GM19239 (cell line): Measurements from ENCODE around the gene MAML3.

Experiments
- DNase-seq: peaks from one replicate; pipeline ENCODE4 v3.0.0; 2011; ENCODE audit warnings: low spot score; ENCODE audit not compliant: insufficient read length
- FAIRE-seq: peaks from 2 replicates; lab custom pipeline; 2011; peaks lifted over from hg19 to GRCh38; lab: Jason Lieb, UNC

MAML3 gene

GRCh38 chr4:139783741-139784484 is 370.1 kb downstream of the MAML3 start:
- DNase-seq (no peak), FAIRE-seq (no peak)

GRCh38 chr4:139782926-139783522 is 371.0 kb downstream of the MAML3 start:
- no peak for FAIRE-seq

GRCh38 chr4:139781066-139781465 is 372.9 kb downstream of the MAML3 start:
- FAIRE-seq: no peak
- DNase-seq: no peak

More at GRCh38 chr4:139782926-139783522, 371.0 kb downstream of the MAML3 start:
- DNase-seq: no peak

- no peak for DNase-seq
- FAIRE-seq: no peak
These were observed 374.3 kb downstream of the MAML3 start for GRCh38 chr4:139779691-139780090.

GRCh38 chr4:139777757-139778156 is 376.2 kb downstream of the MAML3 start:
- DNase-seq (no peak), FAIRE-seq (no peak)

- no peak for DNase-seq
- FAIRE-seq: no peak
These were observed 377.7 kb downstream of the MAML3 start for GRCh38 chr4:139776235-139776634.

- FAIRE-seq: no peak
- DNase-seq: no peak
These were observed 379.1 kb downstream of the MAML3 start for GRCh38 chr4:139774759-139775487.

- DNase-seq (no peak), FAIRE-seq (no peak)
These were observed 380.2 kb downstream of the MAML3 start for GRCh38 chr4:139773560-139774318.

- no peak for FAIRE-seq
These were observed 383.6 kb downstream of the MAML3 start for GRCh38 chr4:139770361-139770760.

GRCh38 chr4:139769364-139769763 is 384.6 kb downstream of the MAML3 start:
- DNase-seq (no peak), FAIRE-seq (no peak)

More at GRCh38 chr4:139770361-139770760, 383.6 kb downstream of the MAML3 start:
- DNase-seq: no peak

GRCh38 chr4:139768896-139769295 is 385.1 kb downstream of the MAML3 start:
- FAIRE-seq (peak; percentile 35), DNase-seq (no peak)

- FAIRE-seq: no peak
- DNase-seq: no peak
These were observed 385.6 kb downstream of the MAML3 start for GRCh38 chr4:139768366-139768765.

GRCh38 chr4:139767585-139767984 is 386.4 kb downstream of the MAML3 start:
- FAIRE-seq (no peak), DNase-seq (no peak)

- FAIRE-seq (no peak), DNase-seq (no peak)
These were observed 386.8 kb downstream of the MAML3 start for GRCh38 chr4:139767168-139767567.

- DNase-seq: no peak
- FAIRE-seq: no peak
These were observed 389.2 kb downstream of the MAML3 start for GRCh38 chr4:139764686-139765310.

- no peak for FAIRE-seq
- DNase-seq: no peak
These were observed 389.8 kb downstream of the MAML3 start for GRCh38 chr4:139764182-139764581.

- FAIRE-seq (no peak), DNase-seq (no peak)
These were observed 390.3 kb downstream of the MAML3 start for GRCh38 chr4:139763672-139764071.

GRCh38 chr4:139763205-139763604 is 390.8 kb downstream of the MAML3 start:
- FAIRE-seq (no peak), DNase-seq (no peak)

GRCh38 chr4:139762720-139763119 is 391.3 kb downstream of the MAML3 start:
- DNase-seq (no peak), FAIRE-seq (no peak)

- DNase-seq: no peak
- no peak for FAIRE-seq
These were observed 392.5 kb downstream of the MAML3 start for GRCh38 chr4:139761461-139761860.
